ENCODE data around the gene GLT8D2. TPM values are rescaled to one million over a fixed set of nuclear protein-coding genes. Genes with fewer than 3 reads are reported as not detected.
A peak's percentile ranks its signal among the peaks of the same experiment; 100 is the strongest.

GLT8D2 gene
- 10 to 100 TPM in 2 of 3 donors, 1 to 10 TPM in 1; 7.0 to 12.1 (median 11.6) TPM for polyA plus RNA-seq (ENCODE audit: insufficient read length in 3 of 3)
- long read RNA-seq, donor 1, partial matches to known transcripts, result 0 of 2 reads
- long read RNA-seq, donor 1, other reads (novel, unspliced or antisense), result 0 of 2 reads
- long read RNA-seq, donor 2, partial matches to known transcripts, result 6 of 6 reads
- long read RNA-seq, donor 2, other reads (novel, unspliced or antisense), result 0 of 6 reads
- long read RNA-seq, donor 3, partial matches to known transcripts, result 0 of 4 reads
- long read RNA-seq, donor 3, other reads (novel, unspliced or antisense), result 0 of 4 reads
- long read RNA-seq, donor 4, partial matches to known transcripts, result 0 of 1 reads
- long read RNA-seq, donor 4, other reads (novel, unspliced or antisense), result 0 of 1 reads
- long read RNA-seq, donor 5, result 0 reads
- long read RNA-seq, donor 6, partial matches to known transcripts, result 20 of 23 reads
- long read RNA-seq, donor 6, other reads (novel, unspliced or antisense), result 0 of 23 reads
- long read RNA-seq, donor 7, partial matches to known transcripts, result 12 of 14 reads
- long read RNA-seq, donor 7, other reads (novel, unspliced or antisense), result 0 of 14 reads
- long read RNA-seq, donor 8, partial matches to known transcripts, result 17 of 19 reads
- long read RNA-seq, donor 8, other reads (novel, unspliced or antisense), result 0 of 19 reads
- long read RNA-seq, donor 9, partial matches to known transcripts, result 0 of 4 reads
- long read RNA-seq, donor 9, other reads (novel, unspliced or antisense), result 0 of 4 reads
- long read RNA-seq, donor 10, partial matches to known transcripts, result 0 of 3 reads
- long read RNA-seq, donor 10, other reads (novel, unspliced or antisense), result 0 of 3 reads
- long read RNA-seq, donor 11, partial matches to known transcripts, result 0 of 1 reads
- long read RNA-seq, donor 11, other reads (novel, unspliced or antisense), result 0 of 1 reads
- long read RNA-seq, donor 12, partial matches to known transcripts, result 5 of 5 reads
- long read RNA-seq, donor 12, other reads (novel, unspliced or antisense), result 0 of 5 reads
- long read RNA-seq, donor 13, result 0 reads
- long read RNA-seq, donor 14, partial matches to known transcripts, result 0 of 4 reads
- long read RNA-seq, donor 14, other reads (novel, unspliced or antisense), result 0 of 4 reads
- long read RNA-seq, donor 15, partial matches to known transcripts, result 0 of 1 reads
- long read RNA-seq, donor 15, other reads (novel, unspliced or antisense), result 0 of 1 reads
- long read RNA-seq, donor 16, transcript GLT8D2-201 (11 exons, 1,880 nt), result major isoform, 9 of 18 reads
- long read RNA-seq, donor 16, partial matches to known transcripts, result 9 of 18 reads
- long read RNA-seq, donor 16, other reads (novel, unspliced or antisense), result 0 of 18 reads

- DNase-seq (ENCODE audit: extremely low read depth in 1 of 11, low read depth in 9 of 11, low spot score in 4 of 11), result peak in 3 of 11 donors; percentile 29 to 44 (median 42)
Observed at GRCh38 chr12:104049903-104050356, at the start of gene GLT8D2. TSS of gene GLT8D2 (minus strand) at chr12:104050187. CDS start at chr12:104019648, 30,539 bp downstream.

- no peak for DNase-seq (ENCODE audit: extremely low read depth in 1 of 11, low read depth in 9 of 11, low spot score in 4 of 11)
Observed at GRCh38 chr12:104097954-104098353, 48.0 kb upstream of the GLT8D2 start.

GRCh38 chr12:104095289-104095688 lies 45.3 kb upstream of the GLT8D2 start:
- DNase-seq (ENCODE audit: extremely low read depth in 1 of 11, low read depth in 9 of 11, low spot score in 4 of 11), result no peak

- DNase-seq (ENCODE audit: extremely low read depth in 1 of 11, low read depth in 9 of 11, low spot score in 4 of 11), result no peak
Observed at GRCh38 chr12:104094284-104094683, 44.3 kb upstream of the GLT8D2 start.

- no peak for DNase-seq (ENCODE audit: extremely low read depth in 1 of 11, low read depth in 9 of 11, low spot score in 4 of 11)
Observed at GRCh38 chr12:104091136-104091535, 41.1 kb upstream of the GLT8D2 start.

GRCh38 chr12:104090685-104091084 lies 40.7 kb upstream of the GLT8D2 start:
- no peak for DNase-seq (ENCODE audit: extremely low read depth in 1 of 11, low read depth in 9 of 11, low spot score in 4 of 11)

- no peak for DNase-seq (ENCODE audit: extremely low read depth in 1 of 11, low read depth in 9 of 11, low spot score in 4 of 11)
Observed at GRCh38 chr12:104083769-104084475, 33.9 kb upstream of the GLT8D2 start.

- no peak for DNase-seq (ENCODE audit: extremely low read depth in 1 of 11, low read depth in 9 of 11, low spot score in 4 of 11)
Observed at GRCh38 chr12:104080764-104081163, 30.8 kb upstream of the GLT8D2 start.

- no peak for DNase-seq (ENCODE audit: extremely low read depth in 1 of 11, low read depth in 9 of 11, low spot score in 4 of 11)
Observed at GRCh38 chr12:104079024-104079423, 29.0 kb upstream of the GLT8D2 start.

- no peak for DNase-seq (ENCODE audit: extremely low read depth in 1 of 11, low read depth in 9 of 11, low spot score in 4 of 11)
Observed at GRCh38 chr12:104073699-104074098, 23.7 kb upstream of the GLT8D2 start.

- no peak for DNase-seq (ENCODE audit: extremely low read depth in 1 of 11, low read depth in 9 of 11, low spot score in 4 of 11)
Observed at GRCh38 chr12:104072099-104072498, 22.1 kb upstream of the GLT8D2 start.

GRCh38 chr12:104064842-104065427 lies 14.9 kb upstream of the GLT8D2 start:
- DNase-seq (ENCODE audit: extremely low read depth in 1 of 11, low read depth in 9 of 11, low spot score in 4 of 11), result no peak

- DNase-seq (ENCODE audit: extremely low read depth in 1 of 11, low read depth in 9 of 11, low spot score in 4 of 11), result peak; percentile 67 to 89 (median 82)
Observed at GRCh38 chr12:104064031-104064841, 14.2 kb upstream of the GLT8D2 start, which contains the start of gene HCFC2. TSS of gene HCFC2 (plus strand) at chr12:104064531. CDS start at chr12:104064561, 30 bp downstream.

- peak in 1 of 11 donors; percentile 8 for DNase-seq (ENCODE audit: extremely low read depth in 1 of 11, low read depth in 9 of 11, low spot score in 4 of 11)
Observed at GRCh38 chr12:104063712-104064030, 13.7 kb upstream of the GLT8D2 start.

GRCh38 chr12:104060791-104061190 lies 10.8 kb upstream of the GLT8D2 start:
- DNase-seq (ENCODE audit: extremely low read depth in 1 of 11, low read depth in 9 of 11, low spot score in 4 of 11), result no peak

- DNase-seq (ENCODE audit: extremely low read depth in 1 of 11, low read depth in 9 of 11, low spot score in 4 of 11), result no peak
Observed at GRCh38 chr12:104059963-104060362, 10.0 kb upstream of the GLT8D2 start.

GRCh38 chr12:104058802-104059201 lies 8.8 kb upstream of the GLT8D2 start:
- DNase-seq (ENCODE audit: extremely low read depth in 1 of 11, low read depth in 9 of 11, low spot score in 4 of 11), result no peak
